Stimulated activated CD4-positive, alpha-beta T cell treated with anti-CD3 and anti-CD28 coated beads, Interleukin-4, amount 100 ng/mL, for 48 hours (primary cell): ENCODE measurements around the gene SLC6A19.

Experiments
- DNase-seq, 2 donors: peaks; one replicate each; pipeline ENCODE4 v3.0.0-alpha.2; 2020; ENCODE audit warnings: low read depth in 2 of 2

The SLC6A19 gene

GRCh38 chr5:1244255-1244654, 42.9 kb downstream of the SLC6A19 start:
- no peak for DNase-seq

GRCh38 chr5:1244976-1245375, 43.6 kb downstream of the SLC6A19 start:
- DNase-seq: no peak

- no peak for DNase-seq
Measured at GRCh38 chr5:1245905-1246576, 44.6 kb downstream of the SLC6A19 start.

- DNase-seq: peak in 1 of 2 donors; percentile 12
Measured at GRCh38 chr5:1246711-1247431, 45.5 kb downstream of the SLC6A19 start.

- no peak for DNase-seq
Measured at GRCh38 chr5:1247811-1248210, 46.4 kb downstream of the SLC6A19 start.

- DNase-seq: no peak
Measured at GRCh38 chr5:1249366-1250280, 48.2 kb downstream of the SLC6A19 start.

- DNase-seq: no peak
Measured at GRCh38 chr5:1251678-1252580, 50.5 kb downstream of the SLC6A19 start.

- DNase-seq: no peak
Measured at GRCh38 chr5:1252681-1253080, 51.3 kb downstream of the SLC6A19 start.

GRCh38 chr5:1253456-1254105, 52.2 kb downstream of the SLC6A19 start:
- no peak for DNase-seq

GRCh38 chr5:1254196-1254595, 52.8 kb downstream of the SLC6A19 start:
- DNase-seq: no peak

- DNase-seq: peak; percentile 12 to 15
Measured at GRCh38 chr5:1255081-1255561, 53.7 kb downstream of the SLC6A19 start.

- no peak for DNase-seq
Measured at GRCh38 chr5:1256776-1257175, 55.4 kb downstream of the SLC6A19 start.

GRCh38 chr5:1257363-1257762, 56.0 kb downstream of the SLC6A19 start:
- DNase-seq: no peak

- no peak for DNase-seq
Measured at GRCh38 chr5:1257841-1258240, 56.4 kb downstream of the SLC6A19 start.

GRCh38 chr5:1259806-1260480, 58.5 kb downstream of the SLC6A19 start:
- DNase-seq: no peak

GRCh38 chr5:1261643-1262042, 60.2 kb downstream of the SLC6A19 start:
- DNase-seq: no peak

GRCh38 chr5:1262381-1262780, 61.0 kb downstream of the SLC6A19 start:
- DNase-seq: no peak

GRCh38 chr5:1264211-1264610, 62.8 kb downstream of the SLC6A19 start:
- no peak for DNase-seq

GRCh38 chr5:1265026-1265425, 63.6 kb downstream of the SLC6A19 start:
- no peak for DNase-seq
